HG03342 (cell line): Measurements from ENCODE around the gene RPL27A.

Source experiments
- ATAC-seq: cut with Tn5 transposase; IDR thresholded peaks from one replicate; pipeline ENCODE4 v1.9.1; 2021; ENCODE audit warnings: mild to moderate bottlenecking, moderate library complexity; ENCODE audit not compliant: unreplicated experiment

RPL27A gene

GRCh38 chr11:8698917-8699441, 16.4 kb downstream of the RPL27A start:
- ATAC-seq: no peak

GRCh38 chr11:8699903-8700302, 17.3 kb downstream of the RPL27A start:
- ATAC-seq: no peak

- no peak for ATAC-seq
Observed at GRCh38 chr11:8701891-8702597, 19.5 kb downstream of the RPL27A start.

GRCh38 chr11:8702598-8702915, 20.0 kb downstream of the RPL27A start:
- no peak for ATAC-seq

GRCh38 chr11:8704136-8704535, 21.5 kb downstream of the RPL27A start:
- ATAC-seq: no peak

GRCh38 chr11:8705146-8705545, 22.6 kb downstream of the RPL27A start:
- ATAC-seq: no peak

- no peak for ATAC-seq
Observed at GRCh38 chr11:8706673-8707432, 24.3 kb downstream of the RPL27A start.

GRCh38 chr11:8707541-8708191, 25.1 kb downstream of the RPL27A start:
- no peak for ATAC-seq

GRCh38 chr11:8709002-8709672, 26.5 kb downstream of the RPL27A start:
- ATAC-seq: no peak

GRCh38 chr11:8709777-8710176, 27.2 kb downstream of the RPL27A start:
- ATAC-seq: no peak

GRCh38 chr11:8711895-8712442, 29.4 kb downstream of the RPL27A start:
- no peak for ATAC-seq

GRCh38 chr11:8712506-8712905, 29.9 kb downstream of the RPL27A start:
- no peak for ATAC-seq

- ATAC-seq: no peak
Observed at GRCh38 chr11:8713760-8714454, 31.3 kb downstream of the RPL27A start.

- no peak for ATAC-seq
Observed at GRCh38 chr11:8714622-8715225, 32.1 kb downstream of the RPL27A start.

GRCh38 chr11:8715501-8715900, 32.9 kb downstream of the RPL27A start:
- ATAC-seq: no peak

- no peak for ATAC-seq
Observed at GRCh38 chr11:8717544-8717875, 34.9 kb downstream of the RPL27A start.

- ATAC-seq: no peak
Observed at GRCh38 chr11:8717876-8718753, 35.5 kb downstream of the RPL27A start.

- ATAC-seq: no peak
Observed at GRCh38 chr11:8719211-8719649, 36.6 kb downstream of the RPL27A start.

- ATAC-seq: no peak
Observed at GRCh38 chr11:8719721-8720120, 37.1 kb downstream of the RPL27A start.
